SK-MEL-5 (cell line): ENCODE data around the gene C2orf42. TPM values are rescaled to one million over a fixed set of nuclear protein-coding genes. Genes with fewer than 3 reads are reported as not detected.
A peak's percentile ranks its signal among the peaks of the same experiment; 100 is the strongest.
"Not testable (repeated sequence)": the region's sequence is repeated elsewhere in the genome, so short reads cannot be mapped to it uniquely, and the experiment has no call there.

Experiments used
- DNase-seq: peaks from one replicate; pipeline ENCODE4 v3.0.0-alpha.2; 2016; ENCODE audit warnings: low read depth, low spot score
- in situ Hi-C: cut with HindIII; loops from 2 replicates; pipeline ENCODE4 v1.10.0; 2016; ENCODE audit warnings: low sequenced_read_pairs, high pct_unique_total_duplicates, low pct_unique_long_range_greater_than_20kb
- total RNA-seq: library from RNA; depleted of rRNA; stranded (reverse); fragments of >200 nt; shearing (Covaris generic); gene quantifications from 2 replicates; pipeline ENCODE4 v1.2.3, GENCODE V29; 2014

The C2orf42 gene
- total RNA-seq, 1 experiment from 2014 or later = 24.3 TPM

GRCh38 chr2:70118798-70119454 lies 71.9 kb downstream of the C2orf42 start:
- in situ Hi-C loops = no loop called here
- peak; percentile 86 for DNase-seq

GRCh38 chr2:70116936-70117552 lies 73.8 kb downstream of the C2orf42 start:
- in situ Hi-C loops = no loop called here
- no peak for DNase-seq

- in situ Hi-C loops = no loop called here
These were observed 75.0 kb downstream of the C2orf42 start for GRCh38 chr2:70115646-70116442.

GRCh38 chr2:70113359-70114070 lies 77.3 kb downstream of the C2orf42 start:
- DNase-seq = no peak
- in situ Hi-C loops = no loop called here

More at GRCh38 chr2:70115646-70116442, 75.0 kb downstream of the C2orf42 start:
- DNase-seq = peak; percentile 83

- no peak for DNase-seq
- in situ Hi-C loops = no loop called here
These were observed 78.8 kb downstream of the C2orf42 start for GRCh38 chr2:70111752-70112591.

GRCh38 chr2:70110397-70110796 lies 80.4 kb downstream of the C2orf42 start:
- DNase-seq, in situ Hi-C loops: not testable (repeated sequence)

GRCh38 chr2:70106138-70106537 lies 84.7 kb downstream of the C2orf42 start:
- DNase-seq, in situ Hi-C loops: not testable (repeated sequence)

GRCh38 chr2:70104231-70105111 lies 86.3 kb downstream of the C2orf42 start:
- in situ Hi-C loops = no loop called here
- peak; percentile 67 for DNase-seq

GRCh38 chr2:70103531-70104061 lies 87.2 kb downstream of the C2orf42 start:
- DNase-seq = no peak
- in situ Hi-C loops = no loop called here

- in situ Hi-C loops, DNase-seq: not testable (repeated sequence)
These were observed 88.4 kb downstream of the C2orf42 start for GRCh38 chr2:70102323-70102905.

- in situ Hi-C loops, DNase-seq: not testable (repeated sequence)
These were observed 89.1 kb downstream of the C2orf42 start for GRCh38 chr2:70101686-70102085.

GRCh38 chr2:70101174-70101573 lies 89.6 kb downstream of the C2orf42 start:
- no peak for DNase-seq
- in situ Hi-C loops = no loop called here
